ENCODE data around the gene CACNA1C. TPM values are rescaled to one million over a fixed set of nuclear protein-coding genes. Genes with fewer than 3 reads are reported as not detected.

CACNA1C gene
- total and polyA plus RNA-seq, 10 of the 15 experiments (the other 5 are each of a cell fraction or from before 2014, with no cell fraction given): under 0.01 to 0.15 (median 0.09) TPM; not detected in 5

DNA sequence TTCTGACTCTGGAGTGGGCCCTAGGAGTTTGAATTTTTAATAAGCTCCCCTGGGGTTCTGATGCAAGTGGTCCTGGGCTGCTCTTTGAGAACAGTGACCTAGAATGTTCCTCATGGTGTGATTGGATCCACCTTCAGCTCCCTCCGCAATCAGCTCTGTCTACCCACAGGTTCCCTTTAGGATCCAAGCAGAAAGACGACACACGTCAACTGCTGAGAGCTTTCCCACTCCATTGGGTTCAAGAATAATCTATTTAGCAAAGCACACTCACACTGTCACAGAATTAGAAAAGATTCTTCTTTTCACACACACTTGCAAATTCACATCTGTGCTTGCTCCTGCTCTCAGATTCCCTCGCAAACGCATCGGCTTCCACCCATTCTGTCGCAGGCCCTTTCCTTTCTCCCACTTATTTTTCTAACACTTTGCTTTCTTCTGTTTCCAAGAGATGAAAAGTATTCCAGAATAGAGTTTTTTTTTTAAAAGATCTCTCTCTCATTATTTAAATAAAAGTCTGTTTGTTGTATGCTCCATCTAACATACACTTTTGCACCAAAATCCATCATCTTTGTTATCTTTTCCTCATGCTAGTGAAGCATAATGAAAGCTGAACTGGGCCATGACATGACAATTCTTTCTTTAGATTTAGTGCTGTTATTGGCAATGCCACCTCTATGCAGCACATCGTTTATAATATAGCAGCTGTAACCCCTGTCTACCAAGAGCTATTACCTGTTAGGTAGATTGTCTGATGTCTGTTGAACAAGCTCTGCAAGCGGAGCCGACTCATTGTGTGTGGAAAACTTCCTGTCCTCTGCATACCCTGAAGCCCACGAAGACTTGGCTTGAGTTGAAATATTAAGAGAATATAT lies 73.1 kb downstream of the CACNA1C start (continued):
- no peak for TF ChIP-seq TCF3 (IDR thresholded peaks at IDR 0.05; ENCODE audit: borderline replicate concordance, insufficient read depth, low read depth, low read length)

DNA sequence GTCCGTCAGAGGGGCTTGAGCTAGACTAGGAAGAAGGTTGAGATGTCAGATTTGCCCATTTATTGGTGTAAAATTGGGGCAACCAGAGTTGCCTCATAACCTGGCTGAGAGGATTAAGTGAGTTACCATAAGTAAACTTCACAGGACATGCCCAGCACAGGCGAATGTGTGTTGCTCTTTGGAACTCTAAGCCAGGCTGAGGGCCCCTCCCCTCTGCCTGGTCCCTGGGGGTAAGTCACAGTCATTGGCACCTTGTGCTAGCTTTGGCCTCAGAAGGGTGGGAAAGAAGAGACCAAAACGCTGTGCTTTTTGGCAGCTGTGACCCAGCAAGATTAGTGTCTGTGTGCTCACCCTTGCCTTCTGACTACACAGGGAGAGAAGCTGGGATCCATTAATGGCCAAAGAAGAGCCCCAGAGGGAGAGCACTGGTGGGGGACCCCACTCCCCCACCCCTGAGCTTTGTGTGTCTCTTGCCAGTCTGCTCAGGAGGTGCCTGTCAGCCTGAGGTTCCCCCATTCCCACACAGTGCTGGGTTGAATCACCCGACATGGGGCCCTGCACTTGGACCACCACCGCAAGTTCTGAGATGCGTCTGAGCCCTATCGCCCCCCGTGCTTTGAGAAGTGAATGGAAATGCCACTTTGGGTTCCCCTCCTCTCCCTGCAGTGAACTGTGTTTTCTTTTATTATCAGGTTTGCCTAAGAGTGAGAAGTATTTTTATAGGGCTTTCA lies 74.1 kb downstream of the CACNA1C start:
- Histone ChIP-seq H3K9me3 (replicated peaks; ENCODE audit: control insufficient read depth, insufficient read depth, low read length) (no peaks in the 10 kb centered on the region), H4K20me1 (ENCODE audit: control insufficient read depth, insufficient read depth) (no peaks in the 10 kb centered on the region), H3K4me2 (ENCODE audit: control insufficient read depth, insufficient read depth) (no peak overlapping the region), H3K9ac (ENCODE audit: control insufficient read depth, insufficient read depth, low read length) (no peak overlapping the region), H3K79me2 (ENCODE audit: control insufficient read depth, insufficient read depth, low read length) (no peaks in the 10 kb centered on the region), H3K4me3 (no peak overlapping the region), H3K4me1 (ENCODE audit: control insufficient read depth, insufficient read depth, low read length) (no peaks in the 10 kb centered on the region), H3K27me3 (replicated peaks in 1 of 2; ENCODE audit: control insufficient read depth in 2 of 2, insufficient read depth in 2 of 2, low read length in 1 of 2) (no peaks in the 10 kb centered on the region; a peak in 2 of 4 replicates), H3K36me3 (ENCODE audit: control insufficient read depth in 2 of 2, insufficient read depth in 2 of 2, low read length in 1 of 2) (no peaks in the 10 kb centered on the region), H2AFZ (ENCODE audit: control insufficient read depth, low read depth, low read length) (no peak overlapping the region), H3K27ac (ENCODE audit: control insufficient read depth, insufficient read depth) (no peak overlapping the region)
- TF ChIP-seq CHD1 (IDR thresholded peaks at IDR 0.05; ENCODE audit: low read depth, low read length): no peak
- no peak for TF ChIP-seq MXI1 (IDR thresholded peaks at IDR 0.05; ENCODE audit: low read depth, low read length)
- no peak for TF ChIP-seq IKZF1 (conservative IDR thresholded peaks at IDR 0.05)
- TF ChIP-seq STAT3 (IDR thresholded peaks at IDR 0.05; ENCODE audit: low read depth, low read length): no peak
- no peak for TF ChIP-seq CREB1 (IDR thresholded peaks at IDR 0.05; ENCODE audit: low read depth)
- TF ChIP-seq YY1 (IDR thresholded peaks at IDR 0.05; ENCODE audit: low read depth, low read length): no peak
- no peak for TF ChIP-seq BCLAF1 (IDR thresholded peaks at IDR 0.05)
- TF ChIP-seq RBBP5 (conservative IDR thresholded peaks at IDR 0.05): no peak
- TF ChIP-seq NFYA (IDR thresholded peaks at IDR 0.05; ENCODE audit: borderline replicate concordance, low read depth, low read length): no peak
- TF ChIP-seq EGR1 (IDR thresholded peaks at IDR 0.05; ENCODE audit: borderline replicate concordance in 1 of 2, low read depth in 2 of 2, low read length in 2 of 2): no peak
- TF ChIP-seq BHLHE40 (IDR thresholded peaks at IDR 0.05; ENCODE audit: borderline replicate concordance in 1 of 2, low read depth in 2 of 2, low read length in 1 of 2): no peak
- no peak for TF ChIP-seq NKRF (conservative IDR thresholded peaks at IDR 0.05)
- no peak for TF ChIP-seq ZBED1 (IDR thresholded peaks at IDR 0.05; ENCODE audit: borderline replicate concordance)
- no peak for TF ChIP-seq CHD2 (IDR thresholded peaks at IDR 0.05; ENCODE audit: borderline replicate concordance, low read depth, low read length)
- TF ChIP-seq CBFB (IDR thresholded peaks at IDR 0.05; ENCODE audit: low read depth): no peak
- in situ Hi-C loops (cut with MboI) (no loop called here), intact Hi-C loops (cut with micrococcal nuclease; ENCODE audit: unreplicated experiment) (no loop called here)
- RAD21 ChIA-PET (ENCODE audit: unreplicated experiment): no interaction called here
- FAIRE-seq: no peak
- no peak for ATAC-seq
- WGBS (ENCODE audit: insufficient coverage, insufficient replicate concordance, low lambda C conversion rate, missing lambda C conversion rate): 34% methylated on average over 8 of the region's 8 CpGs
- POLR2A ChIA-PET: no interaction called here
- DNase-seq (ENCODE audit: low read depth, low spot score): no peak
- CTCF ChIA-PET: interaction anchor here (0.6 kb wide), 1 partner anchor 16 kb away, joined by 3 read pairs; no protein-coding TSS in a partner anchor
- BruUV-seq (replicated peaks): no TSS peak
- SMC1A ChIA-PET (ENCODE audit: uncharacterized antibody, unreplicated experiment): no interaction called here

Measured in GM12878 (cell line).